ENCODE results near the gene FUCA1. TPM values are rescaled to one million over a fixed set of nuclear protein-coding genes. Genes with fewer than 3 reads are reported as not detected.

Gene FUCA1
- total and polyA plus RNA-seq, 2 of the 4 experiments (the other 2 are of a cell fraction) = 2.9 to 3.5 TPM

DNA sequence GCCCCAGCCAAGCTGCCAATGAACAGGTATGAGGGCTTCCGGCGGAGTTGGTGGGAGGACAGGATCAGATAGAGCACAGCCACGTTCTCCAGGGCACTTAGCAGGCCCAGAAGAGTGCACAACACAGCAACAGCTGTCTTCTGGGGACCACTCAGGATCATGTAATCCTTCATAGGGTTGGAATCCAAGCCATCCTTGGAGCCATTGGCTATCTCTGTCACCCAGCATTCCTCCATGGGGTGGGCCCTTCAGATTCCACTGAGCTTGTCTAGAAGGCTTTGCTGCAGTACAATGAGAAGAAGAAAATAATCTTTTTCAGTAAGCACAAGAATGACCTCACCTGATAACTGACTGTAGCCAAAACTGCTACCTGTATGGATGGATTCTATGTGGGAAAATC, 7.3 kb upstream of the FUCA1 start:
- Histone ChIP-seq H3K9ac (ENCODE audit: low read depth, low read length) (no peak overlapping the region), H3K4me2 (ENCODE audit: low read depth, low read length) (no peak overlapping the region), H3K14ac (replicated peaks; ENCODE audit: low read depth, low read length) (no peak overlapping the region), H3K79me1 (ENCODE audit: low read depth in 1 of 2, low read length in 2 of 2) (no peaks in the 10 kb centered on the region), H2BK15ac (ENCODE audit: low read depth, low read length) (no peak overlapping the region), H4K91ac (ENCODE audit: insufficient read depth, low read depth, low read length) (no peak overlapping the region), H3K27me3 (ENCODE audit: control insufficient read depth, insufficient read depth, low read length) (peaks cover 20% of the 10 kb centered on the region), H3K9me3 (ENCODE audit: control insufficient read depth, insufficient read depth, low read length) (peaks cover 19% of the 10 kb centered on the region), H3K4ac (ENCODE audit: low read depth, low read length) (no peak overlapping the region), H2AK5ac (ENCODE audit: low read depth, low read length) (no peak overlapping the region), H3K56ac (ENCODE audit: extremely low read depth, insufficient read depth, low read length) (no peak overlapping the region), H4K8ac (ENCODE audit: low read depth in 2 of 2, low read length in 2 of 2) (no peak overlapping the region), H4K5ac (ENCODE audit: low read depth, low read length) (no peak overlapping the region), H3K36me3 (ENCODE audit: control insufficient read depth, insufficient read depth, low read length) (no peaks in the 10 kb centered on the region), H3K18ac (ENCODE audit: low read depth, low read length) (no peak overlapping the region), H4K20me1 (ENCODE audit: insufficient read depth, low read length) (no peaks in the 10 kb centered on the region), H2BK20ac (ENCODE audit: low read depth, low read length) (no peak overlapping the region), H3K27ac (ENCODE audit: insufficient read depth, low read length) (no peak overlapping the region), H2AFZ (replicated peaks; ENCODE audit: low read length, poor library complexity) (no peak overlapping the region), H3K9me1 (ENCODE audit: insufficient read depth, low read length) (no peaks in the 10 kb centered on the region), H2AK9ac (replicated peaks; ENCODE audit: low read depth, low read length, poor library complexity) (no peak overlapping the region), H3K4me3 (ENCODE audit: insufficient read depth, low read depth, low read length) (no peak overlapping the region), H3K23ac (ENCODE audit: low read depth, low read length) (no peak overlapping the region), H3K4me1 (ENCODE audit: control insufficient read depth, insufficient read depth, low read length) (no peaks in the 10 kb centered on the region), H2BK5ac (ENCODE audit: low read depth, low read length, poor library complexity, severe bottlenecking) (no peak overlapping the region), H2BK120ac (ENCODE audit: low read depth, low read length) (no peak overlapping the region)
- dilution Hi-C loops (cut with HindIII; ENCODE audit: low sequenced_read_pairs, unreplicated experiment) (no loop called here), intact Hi-C loops (cut with micrococcal nuclease) (no loop called here), in situ Hi-C loops (cut with MboI; ENCODE audit: low sequenced_read_pairs) (no loop called here)
- CTCF ChIA-PET = no interaction called here
- TF ChIP-seq, protein P1, sequence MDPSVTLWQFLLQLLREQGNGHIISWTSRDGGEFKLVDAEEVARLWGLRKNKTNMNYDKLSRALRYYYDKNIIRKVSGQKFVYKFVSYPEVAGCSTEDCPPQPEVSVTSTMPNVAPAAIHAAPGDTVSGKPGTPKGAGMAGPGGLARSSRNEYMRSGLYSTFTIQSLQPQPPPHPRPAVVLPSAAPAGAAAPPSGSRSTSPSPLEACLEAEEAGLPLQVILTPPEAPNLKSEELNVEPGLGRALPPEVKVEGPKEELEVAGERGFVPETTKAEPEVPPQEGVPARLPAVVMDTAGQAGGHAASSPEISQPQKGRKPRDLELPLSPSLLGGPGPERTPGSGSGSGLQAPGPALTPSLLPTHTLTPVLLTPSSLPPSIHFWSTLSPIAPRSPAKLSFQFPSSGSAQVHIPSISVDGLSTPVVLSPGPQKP (IDR thresholded peaks at IDR 0.05; ENCODE audit: borderline replicate concordance, low read depth, low read length) = no peak
- TF ChIP-seq RCOR1 (IDR thresholded peaks at IDR 0.05; ENCODE audit: insufficient replicate concordance, low read length) (no peak), FOS (IDR thresholded peaks at IDR 0.05; ENCODE audit: low read depth, low read length) (no peak), MAZ (IDR thresholded peaks at IDR 0.05; ENCODE audit: borderline replicate concordance, low read depth, low read length) (no peak), RFX5 (IDR thresholded peaks at IDR 0.05; ENCODE audit: low read depth, low read length) (no peak), MXI1 (IDR thresholded peaks at IDR 0.05; ENCODE audit: borderline replicate concordance, low read depth, low read length) (no peak), SMC3 (IDR thresholded peaks at IDR 0.05; ENCODE audit: low read depth, low read length) (no peak), CEBPB (IDR thresholded peaks at IDR 0.05; ENCODE audit: low read depth, low read length) (no peak), POLR2A (IDR thresholded peaks at IDR 0.05; ENCODE audit: low read depth, low read length) (no peak), MAFK (IDR thresholded peaks at IDR 0.05; ENCODE audit: low read depth, low read length) (no peak), RAD21 (IDR thresholded peaks at IDR 0.05; ENCODE audit: low read length) (no peak), NFE2L2 (IDR thresholded peaks at IDR 0.05; ENCODE audit: low read depth, low read length) (no peak), CHD1 (IDR thresholded peaks at IDR 0.05; ENCODE audit: low read depth, low read length) (no peak), BHLHE40 (IDR thresholded peaks at IDR 0.05; ENCODE audit: low read depth, low read length) (no peak)
- TF ChIP-seq, protein P2, sequence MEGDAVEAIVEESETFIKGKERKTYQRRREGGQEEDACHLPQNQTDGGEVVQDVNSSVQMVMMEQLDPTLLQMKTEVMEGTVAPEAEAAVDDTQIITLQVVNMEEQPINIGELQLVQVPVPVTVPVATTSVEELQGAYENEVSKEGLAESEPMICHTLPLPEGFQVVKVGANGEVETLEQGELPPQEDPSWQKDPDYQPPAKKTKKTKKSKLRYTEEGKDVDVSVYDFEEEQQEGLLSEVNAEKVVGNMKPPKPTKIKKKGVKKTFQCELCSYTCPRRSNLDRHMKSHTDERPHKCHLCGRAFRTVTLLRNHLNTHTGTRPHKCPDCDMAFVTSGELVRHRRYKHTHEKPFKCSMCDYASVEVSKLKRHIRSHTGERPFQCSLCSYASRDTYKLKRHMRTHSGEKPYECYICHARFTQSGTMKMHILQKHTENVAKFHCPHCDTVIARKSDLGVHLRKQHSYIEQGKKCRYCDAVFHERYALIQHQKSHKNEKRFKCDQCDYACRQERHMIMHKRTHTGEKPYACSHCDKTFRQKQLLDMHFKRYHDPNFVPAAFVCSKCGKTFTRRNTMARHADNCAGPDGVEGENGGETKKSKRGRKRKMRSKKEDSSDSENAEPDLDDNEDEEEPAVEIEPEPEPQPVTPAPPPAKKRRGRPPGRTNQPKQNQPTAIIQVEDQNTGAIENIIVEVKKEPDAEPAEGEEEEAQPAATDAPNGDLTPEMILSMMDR (conservative IDR thresholded peaks at IDR 0.05; ENCODE audit: low read depth, low read length) = no peak
- TF ChIP-seq, protein P3, sequence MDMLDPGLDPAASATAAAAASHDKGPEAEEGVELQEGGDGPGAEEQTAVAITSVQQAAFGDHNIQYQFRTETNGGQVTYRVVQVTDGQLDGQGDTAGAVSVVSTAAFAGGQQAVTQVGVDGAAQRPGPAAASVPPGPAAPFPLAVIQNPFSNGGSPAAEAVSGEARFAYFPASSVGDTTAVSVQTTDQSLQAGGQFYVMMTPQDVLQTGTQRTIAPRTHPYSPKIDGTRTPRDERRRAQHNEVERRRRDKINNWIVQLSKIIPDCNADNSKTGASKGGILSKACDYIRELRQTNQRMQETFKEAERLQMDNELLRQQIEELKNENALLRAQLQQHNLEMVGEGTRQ (IDR thresholded peaks at IDR 0.05; ENCODE audit: low read depth, low read length) = no peak
- 0% methylated on average over 1 of the region's 3 CpGs; no CpG with 5 or more reads in 1 of the 2 experiments for WGBS, 2 experiments (ENCODE audit: extremely low coverage in 2 of 2, insufficient read length in 1 of 2)
- ATAC-seq (ENCODE audit: low read depth) (no peak), DNase-seq (no peak)
- no TSS peak for BruUV-seq (replicated peaks)
- POLR2A ChIA-PET (ENCODE audit: unreplicated experiment) = no interaction called here
